SK-MEL-5 (cell line): Measurements from ENCODE around the gene STARD3. TPM values are rescaled to one million over a fixed set of nuclear protein-coding genes. Genes with fewer than 3 reads are reported as not detected.

ENCODE experiments used
- DNase-seq: peaks from one replicate; pipeline ENCODE4 v3.0.0-alpha.2; 2016; ENCODE audit warnings: low read depth, low spot score
- in situ Hi-C: cut with HindIII; loops from 2 replicates; pipeline ENCODE4 v1.10.0; 2016; ENCODE audit warnings: low sequenced_read_pairs, high pct_unique_total_duplicates, low pct_unique_long_range_greater_than_20kb
- total RNA-seq: library from RNA; depleted of rRNA; stranded (reverse); fragments of >200 nt; shearing (Covaris generic); gene quantifications from 2 replicates; pipeline ENCODE4 v1.2.3, GENCODE V29; 2014

Gene STARD3
- total RNA-seq, 1 experiment from 2014 or later: 32.9 TPM

- in situ Hi-C loops: no loop called here
- no peak for DNase-seq
Measured at GRCh38 chr17:39601758-39602532, 35.0 kb upstream of the STARD3 start.

DNA sequence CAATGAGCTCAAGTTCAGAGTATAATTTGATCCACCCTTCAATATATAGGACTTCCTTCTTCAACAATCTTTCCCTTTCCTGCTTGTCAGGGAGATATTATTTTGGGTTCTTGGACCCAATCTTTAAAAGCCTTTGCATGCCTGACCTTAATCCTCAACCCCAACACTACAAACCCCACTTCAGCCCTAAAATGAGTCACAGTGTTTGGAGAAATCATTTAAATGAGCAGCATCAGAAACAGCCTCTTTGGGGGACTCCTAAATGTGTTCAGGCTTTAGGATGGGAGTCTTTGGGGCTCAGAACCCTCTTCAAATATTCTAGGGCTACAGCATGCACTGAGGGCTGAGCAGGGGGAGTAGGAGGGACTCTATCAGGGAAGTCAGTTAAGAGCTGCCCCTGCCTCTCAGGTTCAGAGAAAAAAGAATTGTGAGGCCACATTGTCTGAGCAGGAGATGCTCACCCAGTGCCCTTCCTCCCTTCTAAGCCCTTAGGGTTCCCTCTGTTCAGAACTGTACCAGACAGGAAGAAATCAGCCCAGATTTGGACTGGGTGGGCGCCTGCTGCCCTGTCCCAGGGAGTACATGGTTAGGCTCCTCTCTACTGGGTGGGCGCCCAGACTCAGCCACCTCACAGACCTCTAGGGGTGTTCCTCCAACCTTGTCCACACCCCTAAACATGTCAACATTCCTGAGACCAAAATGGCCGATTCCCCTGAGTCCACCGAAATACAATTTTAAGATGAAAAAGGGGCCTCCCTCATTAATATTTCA, 34.2 kb upstream of the STARD3 start:
- in situ Hi-C loops: no loop called here
- DNase-seq: no peak

DNA sequence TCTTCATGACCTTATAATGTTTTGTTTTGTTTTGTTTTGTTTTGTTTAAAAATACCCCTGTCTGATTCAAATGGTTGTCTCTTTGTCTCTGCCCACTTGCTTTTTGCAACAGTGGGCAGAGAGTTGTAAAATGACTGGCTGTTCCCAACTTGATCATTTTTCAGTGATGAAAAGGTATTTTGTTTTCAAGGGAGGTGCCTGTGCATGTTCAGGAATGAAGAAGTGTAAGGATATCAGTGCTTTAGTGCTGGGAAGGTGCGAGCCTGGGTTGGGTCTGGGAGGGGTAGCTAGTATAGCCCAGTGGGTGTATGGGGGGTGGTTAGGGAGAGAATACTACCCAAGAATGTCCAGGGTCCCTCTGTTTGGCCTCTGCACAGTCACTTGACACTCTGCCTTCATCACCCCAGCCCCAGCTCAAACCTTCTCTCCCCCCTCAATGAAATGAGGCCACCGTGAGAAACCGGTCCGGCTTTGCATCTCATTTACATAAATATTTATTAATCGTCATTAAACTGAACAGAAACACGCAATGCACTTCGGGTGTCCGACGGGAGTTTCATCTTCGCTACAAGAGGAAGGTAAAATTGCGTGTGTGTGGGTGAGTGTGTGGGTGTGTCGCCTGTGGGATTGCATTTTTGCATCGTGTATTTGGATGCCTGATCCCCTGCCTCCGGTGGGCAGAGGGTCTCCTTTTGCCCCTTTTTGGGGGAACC, 33.5 kb upstream of the STARD3 start:
- DNase-seq: no peak
- in situ Hi-C loops: no loop called here

GRCh38 chr17:39604911-39605491, 31.9 kb upstream of the STARD3 start:
- in situ Hi-C loops: no loop called here
- DNase-seq: no peak

- in situ Hi-C loops: no loop called here
- no peak for DNase-seq
Measured at GRCh38 chr17:39605492-39606433, 31.2 kb upstream of the STARD3 start.

- no peak for DNase-seq
- in situ Hi-C loops: no loop called here
Measured at GRCh38 chr17:39606434-39607056, 30.4 kb upstream of the STARD3 start.

GRCh38 chr17:39607057-39607850, 29.7 kb upstream of the STARD3 start:
- in situ Hi-C loops: no loop called here

GRCh38 chr17:39607851-39608130, 29.2 kb upstream of the STARD3 start, which contains the start of gene NEUROD2:
Gene NEUROD2 (minus strand): TSS chr17:39607920. CDS start chr17:39606599, 1,321 bp downstream.
- no peak for DNase-seq
- in situ Hi-C loops: no loop called here

More at GRCh38 chr17:39607057-39607850, 29.7 kb upstream of the STARD3 start:
- DNase-seq: no peak

- no peak for DNase-seq
- in situ Hi-C loops: no loop called here
Measured at GRCh38 chr17:39608142-39608981, 28.6 kb upstream of the STARD3 start.

DNA sequence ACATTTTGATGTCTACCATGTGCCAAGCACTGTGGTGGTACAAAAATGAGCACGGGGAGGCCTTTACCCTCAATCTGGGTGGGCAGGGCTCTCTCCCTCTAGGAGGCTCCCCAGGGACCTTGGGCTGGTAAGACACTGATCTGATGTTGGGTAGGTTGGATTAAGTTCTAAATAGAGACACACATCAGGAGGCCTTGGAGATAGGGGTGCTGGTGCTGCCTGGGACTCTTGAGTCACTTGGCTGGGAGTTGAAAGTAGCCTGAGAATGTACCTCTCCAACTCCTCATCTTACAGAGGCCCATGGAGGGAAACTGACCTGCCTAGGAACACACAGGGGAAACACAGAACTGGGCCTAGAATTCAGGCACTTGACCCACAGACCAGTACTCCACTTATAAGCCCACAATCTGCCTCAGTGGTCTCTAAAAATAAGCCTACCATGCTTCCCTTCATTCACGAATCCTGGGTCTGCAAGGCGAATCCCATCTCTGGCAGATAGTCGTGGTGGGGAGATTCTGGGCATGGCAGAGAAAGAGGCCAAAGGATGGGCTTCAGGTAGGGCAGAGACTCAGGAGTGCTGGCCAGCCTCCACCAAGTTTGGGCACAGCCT, 27.4 kb upstream of the STARD3 start:
- no peak for DNase-seq
- in situ Hi-C loops: no loop called here

GRCh38 chr17:39611401-39612112, 25.4 kb upstream of the STARD3 start:
- in situ Hi-C loops: no loop called here

DNA sequence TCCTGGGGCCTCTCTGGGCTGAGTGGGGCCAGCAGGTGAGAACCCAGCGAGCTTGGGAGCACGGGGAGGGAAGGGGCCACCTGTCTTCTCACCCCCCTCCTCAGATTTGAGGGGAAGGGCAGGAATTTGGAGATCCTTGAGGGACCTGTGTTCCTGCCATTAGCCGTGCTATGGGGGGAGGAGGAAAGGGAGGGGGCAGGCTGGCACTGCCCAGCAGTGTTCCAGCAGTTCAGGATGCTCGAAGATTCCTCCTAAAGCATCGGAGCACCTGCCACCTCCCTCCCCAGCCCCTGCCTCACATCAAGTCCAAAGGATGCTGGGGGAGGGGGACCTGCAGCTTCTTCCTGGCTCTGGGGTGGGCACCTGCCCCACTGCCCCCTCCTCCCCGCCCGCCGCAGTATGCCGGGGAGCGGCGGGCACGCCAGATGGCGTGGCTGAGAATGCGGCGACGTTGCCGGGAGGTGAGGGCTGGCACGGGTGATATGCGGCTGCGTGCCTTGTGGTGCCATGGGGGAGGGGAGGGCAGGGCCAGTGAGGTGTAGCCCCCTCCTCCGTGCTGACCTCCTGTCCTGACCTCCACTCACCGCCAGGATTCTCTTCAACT, 24.6 kb upstream of the STARD3 start:
- no peak for DNase-seq
- in situ Hi-C loops: no loop called here

More at GRCh38 chr17:39611401-39612112, 25.4 kb upstream of the STARD3 start:
- DNase-seq: no peak

- no peak for DNase-seq
- in situ Hi-C loops: no loop called here
Measured at GRCh38 chr17:39612935-39613464, 23.9 kb upstream of the STARD3 start.
